RWPE2 (cell line): ENCODE data around the gene GP2.
A peak's percentile ranks its signal among the peaks of the same experiment; 100 is the strongest.

Experiments
- ATAC-seq: fragments of 200-7000 bp; cut with Tn5 transposase; 3 replicates; pipeline ENCODE4 v1.9.1; 2021; ENCODE audit warnings: low read depth
- DNase-seq: peaks from one replicate; pipeline ENCODE4 v3.0.0-alpha.2; 2020; ENCODE audit warnings: low spot score
- H3K27ac ChIP-seq: fragments of 450-650 bp; 2 replicates; pipeline ENCODE4 v1.5.1; 2017; ENCODE audit warnings: mild to moderate bottlenecking; ENCODE audit not compliant: poor library complexity, severe bottlenecking
- H3K27me3 ChIP-seq: fragments of 250-450 bp; sonication (Bioruptor Pico); 2 replicates; pipeline ENCODE4 v1.5.1; 2021; ENCODE audit warnings: mild to moderate bottlenecking, moderate library complexity; ENCODE audit not compliant: insufficient read depth, poor library complexity, severe bottlenecking
- H3K36me3 ChIP-seq: fragments of 250-450 bp; sonication (Bioruptor Pico); 2 replicates; pipeline ENCODE4 v1.5.1; 2020; ENCODE audit warnings: low read depth, mild to moderate bottlenecking, moderate library complexity
- H3K4me1 ChIP-seq: fragments of 250-450 bp; sonication (Bioruptor Pico); 2 replicates; pipeline ENCODE4 v1.5.1; 2021; ENCODE audit warnings: mild to moderate bottlenecking, moderate library complexity; ENCODE audit not compliant: insufficient read depth, poor library complexity, severe bottlenecking
- H3K4me3 ChIP-seq: fragments of 250-450 bp; sonication (Bioruptor Pico); 2 replicates; pipeline ENCODE4 v1.5.1; 2021; ENCODE audit warnings: mild to moderate bottlenecking, moderate library complexity; ENCODE audit not compliant: severe bottlenecking
- H3K9me3 ChIP-seq: fragments of 250-450 bp; sonication (Bioruptor Pico); 2 replicates; pipeline ENCODE4 v1.5.1; 2021; ENCODE audit warnings: mild to moderate bottlenecking, moderate library complexity; ENCODE audit not compliant: severe bottlenecking
- TF ChIP-seq, protein P1 (sequence below): fragments of 450-650 bp; IDR thresholded peaks from one replicate; pipeline ENCODE4 v1.5.1; 2017; ENCODE audit warnings: mild to moderate bottlenecking, moderate library complexity; ENCODE audit not compliant: poor library complexity, severe bottlenecking

Gene GP2

DNA sequence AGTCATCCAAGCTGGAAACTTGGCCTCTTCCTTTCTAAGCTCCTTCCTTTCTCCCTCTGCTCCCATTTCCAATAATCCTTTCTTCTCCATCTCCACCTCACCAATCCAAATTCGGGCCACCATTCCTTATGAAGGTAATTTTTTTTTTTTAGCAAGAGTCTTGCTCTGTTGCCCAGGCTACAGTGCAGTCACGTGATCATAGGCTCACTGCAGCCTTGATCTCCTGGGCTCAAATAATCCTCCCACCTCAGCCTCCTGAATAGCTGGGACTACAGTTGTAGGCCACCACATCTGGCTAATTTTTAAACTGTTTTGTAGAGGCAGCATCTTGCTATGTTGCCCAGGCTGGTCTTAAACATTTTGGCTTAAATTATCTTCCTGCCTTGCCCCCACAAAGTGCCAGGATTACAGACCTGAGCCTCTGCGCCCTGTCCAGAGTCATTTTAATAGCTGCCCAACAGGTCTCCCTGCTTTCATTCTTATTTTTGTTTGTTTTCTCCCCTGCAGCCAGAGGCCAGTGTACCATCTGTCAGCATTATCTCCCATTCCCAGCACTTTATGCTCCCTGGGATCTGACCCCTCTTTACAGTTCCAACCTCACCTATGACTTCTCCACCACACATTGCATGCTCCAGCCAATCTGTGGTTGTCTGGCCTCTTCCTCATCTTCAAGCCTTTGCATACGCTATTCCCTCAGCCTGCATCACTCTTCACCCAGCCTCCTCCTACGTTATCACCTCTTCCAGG, 2.3 kb upstream of the GP2 start:
- H3K36me3 ChIP-seq = no peaks in the 10 kb centered on the region
- H3K27ac ChIP-seq = no peak overlapping the region
- no peaks in the 10 kb centered on the region for H3K4me1 ChIP-seq
- DNase-seq (no peak), ATAC-seq (no peak)
- no peak overlapping the region for H3K4me3 ChIP-seq
- H3K9me3 ChIP-seq = no peaks in the 10 kb centered on the region
- H3K27me3 ChIP-seq = no peaks in the 10 kb centered on the region
- TF ChIP-seq, protein P1, sequence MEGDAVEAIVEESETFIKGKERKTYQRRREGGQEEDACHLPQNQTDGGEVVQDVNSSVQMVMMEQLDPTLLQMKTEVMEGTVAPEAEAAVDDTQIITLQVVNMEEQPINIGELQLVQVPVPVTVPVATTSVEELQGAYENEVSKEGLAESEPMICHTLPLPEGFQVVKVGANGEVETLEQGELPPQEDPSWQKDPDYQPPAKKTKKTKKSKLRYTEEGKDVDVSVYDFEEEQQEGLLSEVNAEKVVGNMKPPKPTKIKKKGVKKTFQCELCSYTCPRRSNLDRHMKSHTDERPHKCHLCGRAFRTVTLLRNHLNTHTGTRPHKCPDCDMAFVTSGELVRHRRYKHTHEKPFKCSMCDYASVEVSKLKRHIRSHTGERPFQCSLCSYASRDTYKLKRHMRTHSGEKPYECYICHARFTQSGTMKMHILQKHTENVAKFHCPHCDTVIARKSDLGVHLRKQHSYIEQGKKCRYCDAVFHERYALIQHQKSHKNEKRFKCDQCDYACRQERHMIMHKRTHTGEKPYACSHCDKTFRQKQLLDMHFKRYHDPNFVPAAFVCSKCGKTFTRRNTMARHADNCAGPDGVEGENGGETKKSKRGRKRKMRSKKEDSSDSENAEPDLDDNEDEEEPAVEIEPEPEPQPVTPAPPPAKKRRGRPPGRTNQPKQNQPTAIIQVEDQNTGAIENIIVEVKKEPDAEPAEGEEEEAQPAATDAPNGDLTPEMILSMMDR = no peak

DNA sequence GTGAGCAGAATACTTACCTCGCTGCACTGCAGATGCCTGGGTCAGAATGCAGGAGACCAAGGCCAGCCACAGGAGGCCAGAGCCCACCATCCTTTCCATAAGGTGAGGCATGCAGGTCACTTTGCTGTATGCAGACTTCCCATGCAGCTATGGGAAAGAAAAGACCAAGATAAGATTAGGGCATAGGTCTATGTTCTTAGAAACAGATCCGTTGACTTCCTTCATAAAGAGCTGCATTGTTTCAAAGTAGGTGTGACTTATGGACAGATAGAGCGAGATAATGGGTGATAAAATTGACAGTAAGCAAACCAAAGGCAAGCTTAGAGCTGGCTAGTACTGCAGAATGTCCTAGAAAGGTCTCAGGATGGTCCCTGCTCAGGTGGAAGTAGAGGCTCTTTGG, 992 bp downstream of the GP2 start:
- H3K4me1 ChIP-seq = no peaks in the 10 kb centered on the region
- H3K9me3 ChIP-seq = no peaks in the 10 kb centered on the region
- no peak overlapping the region for H3K27ac ChIP-seq
- ATAC-seq (no peak), DNase-seq (no peak)
- H3K4me3 ChIP-seq = no peak overlapping the region
- TF ChIP-seq, protein P1 = no peak
- no peaks in the 10 kb centered on the region for H3K27me3 ChIP-seq
- no peaks in the 10 kb centered on the region for H3K36me3 ChIP-seq

DNA sequence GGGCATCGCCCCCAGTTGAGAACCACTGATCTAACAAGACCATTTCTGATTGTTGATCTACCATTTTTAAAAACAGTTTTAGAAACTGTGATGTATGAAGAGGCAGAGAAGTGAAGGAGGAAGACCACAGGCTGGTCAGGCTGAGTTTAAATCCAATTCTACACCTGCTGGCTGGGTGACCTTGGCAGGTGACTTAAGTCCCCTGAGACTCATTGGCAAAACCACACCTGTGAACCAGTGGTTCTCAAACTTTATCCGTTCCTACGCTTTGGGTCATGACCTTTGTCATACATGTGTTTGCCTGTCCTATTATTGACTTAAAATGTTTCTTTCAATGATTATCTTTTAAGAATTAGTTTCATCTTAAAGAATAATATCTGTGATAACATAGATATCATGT, 2.3 kb downstream of the GP2 start:
- H3K4me1 ChIP-seq = no peaks in the 10 kb centered on the region
- TF ChIP-seq, protein P1 = no peak
- H3K36me3 ChIP-seq = no peaks in the 10 kb centered on the region
- H3K9me3 ChIP-seq = no peaks in the 10 kb centered on the region
- no peak overlapping the region for H3K27ac ChIP-seq
- DNase-seq (no peak), ATAC-seq (no peak)
- no peak overlapping the region for H3K4me3 ChIP-seq
- H3K27me3 ChIP-seq = no peaks in the 10 kb centered on the region

- H3K27ac ChIP-seq = no peak overlapping the region
- H3K27me3 ChIP-seq = peaks cover 4% of the 10 kb centered on the region
- no peaks in the 10 kb centered on the region for H3K9me3 ChIP-seq
- ATAC-seq = 0 out of 3 replicates have a peak, but pooled peaks have one; percentile 25
- no peaks in the 10 kb centered on the region for H3K36me3 ChIP-seq
- TF ChIP-seq, protein P1 = no peak
- no peak overlapping the region for H3K4me3 ChIP-seq
- no peak for DNase-seq
- H3K4me1 ChIP-seq = no peaks in the 10 kb centered on the region
Measured at GRCh38 chr16:20323591-20324117, 3.7 kb downstream of the GP2 start.

- Histone ChIP-seq H3K27ac (no peak overlapping the region), H3K9me3 (no peaks in the 10 kb centered on the region), H3K27me3 (peaks cover 10% of the 10 kb centered on the region), H3K4me1 (no peaks in the 10 kb centered on the region), H3K36me3 (no peaks in the 10 kb centered on the region), H3K4me3 (no peak overlapping the region)
- TF ChIP-seq, protein P1 = no peak
- DNase-seq (no peak), ATAC-seq (no peak)
Measured at GRCh38 chr16:20322696-20323095, 4.6 kb downstream of the GP2 start.
